H9 (cell line): ENCODE results near the gene TAF3. TPM values are rescaled to one million over a fixed set of nuclear protein-coding genes. Genes with fewer than 3 reads are reported as not detected.
A peak's percentile ranks its signal among the peaks of the same experiment; 100 is the strongest.

ENCODE experiments used
- DNase-seq: peaks from one replicate; pipeline ENCODE4 v3.0.0-alpha.2; 2017
- H2AFZ ChIP-seq: one replicate; pipeline ENCODE4 v1.6.1; 2013; ENCODE audit warnings: mild to moderate bottlenecking, low read length, control low read depth, moderate library complexity
- H2AK5ac ChIP-seq: 2 replicates; pipeline ENCODE4 v1.6.1; 2013; ENCODE audit warnings: low read length, control low read depth, mixed read lengths; ENCODE audit not compliant: insufficient read length
- H2BK120ac ChIP-seq: one replicate; pipeline ENCODE4 v1.6.1; 2013; ENCODE audit warnings: low read depth, mild to moderate bottlenecking, low read length, control low read depth, inconsistent platforms; ENCODE audit not compliant: poor library complexity, severe bottlenecking
- H2BK12ac ChIP-seq: 2 replicates; pipeline ENCODE4 v1.6.1; 2013; ENCODE audit warnings: low read length, control low read depth, mixed read lengths, low read depth; ENCODE audit not compliant: insufficient read length
- H2BK15ac ChIP-seq: 2 replicates; pipeline ENCODE4 v1.6.1; 2013; ENCODE audit warnings: low read depth, low read length, control low read depth
- H2BK20ac ChIP-seq: one replicate; pipeline ENCODE4 v1.6.1; 2013; ENCODE audit warnings: low read depth, mild to moderate bottlenecking, low read length, control low read depth, inconsistent platforms; ENCODE audit not compliant: poor library complexity, severe bottlenecking
- H2BK5ac ChIP-seq: 2 replicates; pipeline ENCODE4 v1.6.1; 2013; ENCODE audit warnings: low read length, control low read depth, mixed read lengths; ENCODE audit not compliant: insufficient read length
- H3K14ac ChIP-seq: 2 replicates; pipeline ENCODE4 v1.6.1; 2013; ENCODE audit warnings: low read length, control low read depth; ENCODE audit not compliant: insufficient read depth
- H3K18ac ChIP-seq: 2 replicates; pipeline ENCODE4 v1.6.1; 2013; ENCODE audit warnings: low read depth, mild to moderate bottlenecking, mixed read lengths, low read length, control low read depth; ENCODE audit not compliant: insufficient read length
- H3K23ac ChIP-seq: 2 replicates; pipeline ENCODE4 v1.6.1; 2013; ENCODE audit warnings: low read length, control low read depth, mixed read lengths, low read depth; ENCODE audit not compliant: insufficient read length
- H3K23me2 ChIP-seq: 2 replicates; pipeline ENCODE4 v1.6.1; 2013; ENCODE audit warnings: low read depth, mild to moderate bottlenecking, mixed read lengths, low read length, control low read depth; ENCODE audit not compliant: insufficient read length, poor library complexity, severe bottlenecking
- H3K27ac ChIP-seq: 2 replicates; pipeline ENCODE4 v1.5.1; 2013; ENCODE audit warnings: low read length, control low read depth, mixed read lengths, low read depth; ENCODE audit not compliant: insufficient read length
- H3K27me3 ChIP-seq: 2 replicates; pipeline ENCODE4 v1.6.1; 2013; ENCODE audit warnings: low read length, control low read depth, inconsistent platforms; ENCODE audit not compliant: insufficient read depth
- H3K4ac ChIP-seq: 2 replicates; pipeline ENCODE4 v1.6.1; 2013; ENCODE audit warnings: low read depth, mild to moderate bottlenecking, control low read depth, inconsistent platforms, low read length, moderate library complexity
- H3K4me1 ChIP-seq: 2 replicates; pipeline ENCODE4 v1.6.1; 2013; ENCODE audit warnings: low read length, control low read depth, inconsistent platforms; ENCODE audit not compliant: insufficient read depth
- H3K4me2 ChIP-seq: 2 replicates; pipeline ENCODE4 v1.6.1; 2013; ENCODE audit warnings: low read length, control low read depth, mixed read lengths; ENCODE audit not compliant: insufficient read length, insufficient read depth
- H3K56ac ChIP-seq: 2 replicates; pipeline ENCODE4 v1.6.1; 2013; ENCODE audit warnings: low read depth, mild to moderate bottlenecking, mixed read lengths, low read length, control low read depth; ENCODE audit not compliant: insufficient read length
- H3K79me1 ChIP-seq: 2 replicates; pipeline ENCODE4 v1.6.1; 2013; ENCODE audit warnings: low read depth, mild to moderate bottlenecking, moderate library complexity, low read length, control low read depth, inconsistent platforms; ENCODE audit not compliant: insufficient read depth, poor library complexity, severe bottlenecking
- H3K79me2 ChIP-seq: 2 replicates; pipeline ENCODE4 v1.6.1; 2013; ENCODE audit warnings: low read length, control low read depth, inconsistent platforms; ENCODE audit not compliant: insufficient read depth
- H3K9ac ChIP-seq: 2 replicates; pipeline ENCODE4 v1.6.1; 2013; ENCODE audit warnings: low read length, control low read depth, mixed read lengths; ENCODE audit not compliant: insufficient read length; ENCODE audit errors: extremely low read depth
- H3K9me3 ChIP-seq: one replicate; pipeline ENCODE4 v1.6.1; 2013; ENCODE audit warnings: low read depth, low read length, inconsistent platforms; ENCODE audit not compliant: control insufficient read depth
- H3T11ph ChIP-seq: one replicate; pipeline ENCODE4 v1.6.1; 2013; ENCODE audit warnings: mild to moderate bottlenecking, low read length, control low read depth, inconsistent platforms
- H4K20me1 ChIP-seq: one replicate; pipeline ENCODE4 v1.6.1; 2013; ENCODE audit not compliant: control insufficient read depth, insufficient read length, insufficient read depth
- H4K5ac ChIP-seq: 2 replicates; pipeline ENCODE4 v1.6.1; 2013; ENCODE audit warnings: low read depth, mild to moderate bottlenecking, mixed read lengths, low read length, control low read depth; ENCODE audit not compliant: insufficient read length
- H4K8ac ChIP-seq: replicated peaks from 2 replicates; pipeline ENCODE4 v1.6.1; 2013; ENCODE audit warnings: low read length, control low read depth, mixed read lengths, low read depth; ENCODE audit not compliant: insufficient read length
- H4K91ac ChIP-seq: 2 replicates; pipeline ENCODE4 v1.6.1; 2013; ENCODE audit warnings: low read depth, mild to moderate bottlenecking, moderate library complexity, mixed read lengths, low read length, control low read depth; ENCODE audit not compliant: insufficient read length
- H3K27ac Mint-ChIP-seq, 3 experiments: 2 replicates in 2 of 3; 3 replicates in 1 of 3; pipeline ENCODE4 v1.8.0; 2020 to 2021; ENCODE audit warnings: mixed read lengths in 3 of 3, mild to moderate bottlenecking in 1 of 3, moderate library complexity in 1 of 3
- H3K27me3 Mint-ChIP-seq: 2 replicates; pipeline ENCODE4 v1.8.0; 2021; ENCODE audit warnings: low read depth, mild to moderate bottlenecking, moderate library complexity, mixed read lengths
- H3K36me3 Mint-ChIP-seq, 3 experiments: 2 replicates in 2 of 3; 3 replicates in 1 of 3; pipeline ENCODE4 v1.8.0; 2020 to 2021; ENCODE audit warnings: low read depth in 3 of 3, mixed read lengths in 3 of 3; ENCODE audit not compliant: insufficient read depth in 1 of 3
- H3K4me1 Mint-ChIP-seq, 2 experiments: 2 replicates each; pipeline ENCODE4 v1.8.0; 2020; ENCODE audit warnings: mixed read lengths in 2 of 2
- H3K4me3 Mint-ChIP-seq, 2 experiments: 2 replicates in 1 of 2; 3 replicates in 1 of 2; pipeline ENCODE4 v1.8.0; 2020 to 2021; ENCODE audit warnings: mild to moderate bottlenecking in 2 of 2, mixed read lengths in 2 of 2, moderate library complexity in 1 of 2
- H3K9me3 Mint-ChIP-seq, 2 experiments: 2 replicates in 1 of 2; 3 replicates in 1 of 2; pipeline ENCODE4 v1.8.0; 2020; ENCODE audit warnings: mild to moderate bottlenecking in 2 of 2, mixed read lengths in 2 of 2, moderate library complexity in 1 of 2
- WGBS: extraction: QIAGEN DNeasy Blood & Tissue Kit; methylation state at CpG from one replicate; pipeline ENCODE4 v1.1.7; 2013; ENCODE audit warnings: missing lambda C conversion rate, low lambda C conversion rate, mixed read lengths; ENCODE audit not compliant: insufficient read length; ENCODE audit errors: extremely low coverage; 5-methylcytosine and 5-hydroxymethylcytosine counted together
- total RNA-seq: library from RNA; stranded (reverse); gene quantifications from 2 replicates; pipeline ENCODE4 v1.2.1, GENCODE V29; 2021
- TF ChIP-seq, protein P1 (sequence below): fragments of 200-600 bp; sonication (generic); conservative IDR thresholded peaks from 3 replicates; pipeline ENCODE4 v1.8.0; 2021; ENCODE audit warnings: antibody characterized with exemption, mild to moderate bottlenecking

The TAF3 gene
- total RNA-seq, 1 experiment from 2014 or later: 10.2 TPM

DNA sequence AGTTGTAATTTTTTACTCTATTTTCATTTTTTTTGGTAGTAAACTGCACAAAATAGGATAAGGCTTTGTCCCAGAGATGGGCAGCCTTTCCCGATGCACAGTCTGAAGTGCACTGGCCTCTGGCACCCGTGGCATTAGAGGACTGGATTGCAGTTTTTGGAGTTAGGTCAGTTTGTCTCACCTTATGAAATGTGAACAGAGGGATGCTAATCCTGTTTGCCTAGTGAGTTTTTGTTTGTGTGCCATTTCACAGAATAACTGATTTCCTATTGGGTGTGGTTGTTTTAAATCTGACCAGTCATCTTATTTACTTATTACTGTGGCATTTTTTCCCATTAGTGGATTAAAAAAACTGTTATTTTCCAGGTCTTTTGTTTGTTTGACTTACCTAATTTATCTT, 126.7 kb downstream of the TAF3 start:
- H3K79me2 ChIP-seq: no peaks in the 10 kb centered on the region
- H3K23ac ChIP-seq: no peak overlapping the region
- peaks cover 36 to 42% of the 10 kb centered on the region in 2 experiments for H3K4me1 Mint-ChIP-seq
- no peak overlapping the region for H2AK5ac ChIP-seq
- H3K79me1 ChIP-seq: no peaks in the 10 kb centered on the region
- H3K4me2 ChIP-seq: no peak overlapping the region
- no peak overlapping the region for H2BK20ac ChIP-seq
- no CpG with 5 or more reads among the region's 2 CpGs for WGBS
- no peaks in the 10 kb centered on the region for H3K27me3 ChIP-seq
- no peak overlapping the region for H2BK5ac ChIP-seq
- no peak overlapping the region for H2AFZ ChIP-seq
- H3K4ac ChIP-seq: no peak overlapping the region
- H3K9me3 Mint-ChIP-seq: no peaks in the 10 kb centered on the region
- no peak overlapping the region for H4K5ac ChIP-seq
- H4K20me1 ChIP-seq: no peaks in the 10 kb centered on the region
- H3K9me3 ChIP-seq: no peaks in the 10 kb centered on the region
- H3K14ac ChIP-seq: no peak overlapping the region
- TF ChIP-seq, protein P1, sequence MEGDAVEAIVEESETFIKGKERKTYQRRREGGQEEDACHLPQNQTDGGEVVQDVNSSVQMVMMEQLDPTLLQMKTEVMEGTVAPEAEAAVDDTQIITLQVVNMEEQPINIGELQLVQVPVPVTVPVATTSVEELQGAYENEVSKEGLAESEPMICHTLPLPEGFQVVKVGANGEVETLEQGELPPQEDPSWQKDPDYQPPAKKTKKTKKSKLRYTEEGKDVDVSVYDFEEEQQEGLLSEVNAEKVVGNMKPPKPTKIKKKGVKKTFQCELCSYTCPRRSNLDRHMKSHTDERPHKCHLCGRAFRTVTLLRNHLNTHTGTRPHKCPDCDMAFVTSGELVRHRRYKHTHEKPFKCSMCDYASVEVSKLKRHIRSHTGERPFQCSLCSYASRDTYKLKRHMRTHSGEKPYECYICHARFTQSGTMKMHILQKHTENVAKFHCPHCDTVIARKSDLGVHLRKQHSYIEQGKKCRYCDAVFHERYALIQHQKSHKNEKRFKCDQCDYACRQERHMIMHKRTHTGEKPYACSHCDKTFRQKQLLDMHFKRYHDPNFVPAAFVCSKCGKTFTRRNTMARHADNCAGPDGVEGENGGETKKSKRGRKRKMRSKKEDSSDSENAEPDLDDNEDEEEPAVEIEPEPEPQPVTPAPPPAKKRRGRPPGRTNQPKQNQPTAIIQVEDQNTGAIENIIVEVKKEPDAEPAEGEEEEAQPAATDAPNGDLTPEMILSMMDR: no peak
- H3K18ac ChIP-seq: no peak overlapping the region
- H3K56ac ChIP-seq: no peak overlapping the region
- H3K23me2 ChIP-seq: no peaks in the 10 kb centered on the region
- H2BK15ac ChIP-seq: no peak overlapping the region
- H3K4me1 ChIP-seq: peaks cover 3% of the 10 kb centered on the region; the same call in 1 of the 2 replicates
- no peaks in the 10 kb centered on the region for H3K36me3 Mint-ChIP-seq
- no peaks in the 10 kb centered on the region for H3K27me3 Mint-ChIP-seq
- no peak overlapping the region for H3K4me3 Mint-ChIP-seq
- H4K8ac ChIP-seq: no peak overlapping the region
- no peak overlapping the region for H4K91ac ChIP-seq
- no peak overlapping the region for H3T11ph ChIP-seq
- no peak overlapping the region for H3K9ac ChIP-seq
- no peak for DNase-seq
- H3K27ac Mint-ChIP-seq: 0 out of 7 replicates have a peak overlapping the region, but pooled peaks of 1 of the 3 experiments have one; percentile 19
- H2BK120ac ChIP-seq: no peak overlapping the region
- no peak overlapping the region for H3K27ac ChIP-seq
- H2BK12ac ChIP-seq: no peak overlapping the region
